WI38 (cell line): ENCODE measurements around the gene EEIG2.
"Not testable (repeated sequence)": the region's sequence is repeated elsewhere in the genome, so short reads cannot be mapped to it uniquely, and the experiment has no call there.

Experiments used
- H3K4me3 ChIP-seq: 2 replicates; pipeline ENCODE4 v1.5.1; 2011; ENCODE audit warnings: low read depth, mild to moderate bottlenecking, control low read depth, low read length
- TF ChIP-seq, protein P1 (sequence below): IDR thresholded peaks from 2 replicates; pipeline ENCODE4 v1.5.1; 2012; ENCODE audit warnings: low read depth, mild to moderate bottlenecking, control low read depth, low read length

The EEIG2 gene

GRCh38 chr1:108559215-108560186, at the start of gene EEIG2:
EEIG2 (plus strand) TSS chr1:108560100; CDS start chr1:108560429, 329 bp downstream.
- H3K4me3 ChIP-seq = peak within 1 kb of the TSS; percentile 77

GRCh38 chr1:108511764-108512163, 48.1 kb upstream of the EEIG2 start:
- H3K4me3 ChIP-seq = no peak overlapping the region
- TF ChIP-seq, protein P1, sequence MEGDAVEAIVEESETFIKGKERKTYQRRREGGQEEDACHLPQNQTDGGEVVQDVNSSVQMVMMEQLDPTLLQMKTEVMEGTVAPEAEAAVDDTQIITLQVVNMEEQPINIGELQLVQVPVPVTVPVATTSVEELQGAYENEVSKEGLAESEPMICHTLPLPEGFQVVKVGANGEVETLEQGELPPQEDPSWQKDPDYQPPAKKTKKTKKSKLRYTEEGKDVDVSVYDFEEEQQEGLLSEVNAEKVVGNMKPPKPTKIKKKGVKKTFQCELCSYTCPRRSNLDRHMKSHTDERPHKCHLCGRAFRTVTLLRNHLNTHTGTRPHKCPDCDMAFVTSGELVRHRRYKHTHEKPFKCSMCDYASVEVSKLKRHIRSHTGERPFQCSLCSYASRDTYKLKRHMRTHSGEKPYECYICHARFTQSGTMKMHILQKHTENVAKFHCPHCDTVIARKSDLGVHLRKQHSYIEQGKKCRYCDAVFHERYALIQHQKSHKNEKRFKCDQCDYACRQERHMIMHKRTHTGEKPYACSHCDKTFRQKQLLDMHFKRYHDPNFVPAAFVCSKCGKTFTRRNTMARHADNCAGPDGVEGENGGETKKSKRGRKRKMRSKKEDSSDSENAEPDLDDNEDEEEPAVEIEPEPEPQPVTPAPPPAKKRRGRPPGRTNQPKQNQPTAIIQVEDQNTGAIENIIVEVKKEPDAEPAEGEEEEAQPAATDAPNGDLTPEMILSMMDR = no peak

More at GRCh38 chr1:108559215-108560186, at the start of gene EEIG2:
- TF ChIP-seq, protein P1 = peak; percentile 49

- TF ChIP-seq, protein P1 = peak; percentile 57; the same call in 1 of the 2 replicates
Measured at GRCh38 chr1:108512239-108513043, 47.5 kb upstream of the EEIG2 start.

GRCh38 chr1:108513044-108513415, 46.9 kb upstream of the EEIG2 start:
- TF ChIP-seq, protein P1 = no peak

More at GRCh38 chr1:108512239-108513043, 47.5 kb upstream of the EEIG2 start:
- H3K4me3 ChIP-seq = no peak overlapping the region

GRCh38 chr1:108513914-108514313, 46.0 kb upstream of the EEIG2 start:
- not testable (repeated sequence) for H3K4me3 ChIP-seq

More at GRCh38 chr1:108513044-108513415, 46.9 kb upstream of the EEIG2 start:
- no peak overlapping the region for H3K4me3 ChIP-seq

- H3K4me3 ChIP-seq = not testable (repeated sequence)
Measured at GRCh38 chr1:108517301-108517897, 42.5 kb upstream of the EEIG2 start.

GRCh38 chr1:108521990-108522393, 37.9 kb upstream of the EEIG2 start:
- no peak overlapping the region for H3K4me3 ChIP-seq
- TF ChIP-seq, protein P1 = no peak
